Neural progenitor cell (in vitro differentiated cells): ENCODE data around the gene EMC7. TPM values are rescaled to one million over a fixed set of nuclear protein-coding genes. Genes with fewer than 3 reads are reported as not detected.

Source experiments
- DNase-seq: peaks from one replicate; pipeline ENCODE4 v3.0.0-alpha.2; 2016; ENCODE audit warnings: low spot score
- H2AFZ ChIP-seq: fragments of 200-600 bp; sonication (generic); replicated peaks from 2 replicates; pipeline ENCODE4 v1.6.1; 2016; ENCODE audit warnings: antibody characterized with exemption
- H3F3A ChIP-seq: fragments of 200-600 bp; sonication (generic); 2 replicates; pipeline ENCODE4 v1.6.1; 2016; ENCODE audit warnings: antibody characterized with exemption, low read depth
- H3K27ac ChIP-seq: fragments of 200-600 bp; sonication (generic); 2 replicates; pipeline ENCODE4 v1.5.1; 2016; ENCODE audit warnings: mild to moderate bottlenecking
- H3K27me3 ChIP-seq: fragments of 200-600 bp; sonication (generic); 2 replicates; pipeline ENCODE4 v1.6.1; 2016; ENCODE audit warnings: mild to moderate bottlenecking, moderate library complexity
- H3K36me3 ChIP-seq: fragments of 200-600 bp; sonication (generic); 2 replicates; pipeline ENCODE4 v1.5.1; 2016
- H3K4me1 ChIP-seq: fragments of 200-600 bp; sonication (generic); 2 replicates; pipeline ENCODE4 v1.6.1; 2016; ENCODE audit warnings: mixed run types
- H3K4me2 ChIP-seq: fragments of 200-600 bp; sonication (generic); 2 replicates; pipeline ENCODE4 v1.6.1; 2016
- H3K4me3 ChIP-seq: fragments of 200-600 bp; sonication (generic); 2 replicates; pipeline ENCODE4 v1.5.1; 2016
- H3K79me2 ChIP-seq: fragments of 200-600 bp; sonication (generic); 2 replicates; pipeline ENCODE4 v1.6.1; 2016; ENCODE audit warnings: low read depth
- H3K9ac ChIP-seq: fragments of 200-600 bp; sonication (generic); 2 replicates; pipeline ENCODE4 v1.6.1; 2016
- H3K9me3 ChIP-seq: fragments of 200-600 bp; sonication (generic); 2 replicates; pipeline ENCODE4 v1.5.1; 2016; ENCODE audit warnings: low read depth
- H4K20me1 ChIP-seq: fragments of 200-600 bp; sonication (generic); 2 replicates; pipeline ENCODE4 v1.6.1; 2016; ENCODE audit warnings: low read depth
- H3K27ac Mint-ChIP-seq: 3 replicates; pipeline ENCODE4 v1.8.0; 2021; ENCODE audit warnings: mixed read lengths
- H3K27me3 Mint-ChIP-seq: 2 replicates; pipeline ENCODE4 v1.8.0; 2022; ENCODE audit warnings: low read depth, mild to moderate bottlenecking, inconsistent platforms, moderate library complexity, mixed read lengths; ENCODE audit not compliant: insufficient read depth
- H3K36me3 Mint-ChIP-seq: 3 replicates; pipeline ENCODE4 v1.8.0; 2021; ENCODE audit warnings: mixed read lengths
- H3K4me1 Mint-ChIP-seq: 3 replicates; pipeline ENCODE4 v1.8.0; 2021; ENCODE audit warnings: mixed read lengths
- H3K4me3 Mint-ChIP-seq: 3 replicates; pipeline ENCODE4 v1.8.0; 2021; ENCODE audit warnings: mild to moderate bottlenecking, moderate library complexity, mixed read lengths
- H3K9me3 Mint-ChIP-seq: 3 replicates; pipeline ENCODE4 v1.8.0; 2020; ENCODE audit warnings: mixed read lengths
- CTCF ChIP-seq: fragments of 200-600 bp; sonication (generic); IDR thresholded peaks from 2 replicates; pipeline ENCODE4 v1.5.1; 2017; ENCODE audit warnings: antibody characterized with exemption, mild to moderate bottlenecking
- EZH2 ChIP-seq: fragments of 200-600 bp; sonication (generic); IDR thresholded peaks from 2 replicates; pipeline ENCODE4 v1.6.1; 2017; ENCODE audit warnings: antibody characterized with exemption, mild to moderate bottlenecking, moderate library complexity
- EZH2phosphoT487 ChIP-seq: fragments of 200-600 bp; sonication (generic); IDR thresholded peaks from 2 replicates; pipeline ENCODE4 v1.6.1; 2017; ENCODE audit warnings: antibody characterized with exemption
- total RNA-seq: library from RNA; depleted of rRNA; stranded (reverse); fragments of >200 nt; gene quantifications from 2 replicates; pipeline ENCODE4 v1.2.3, GENCODE V29; 2015; ENCODE audit warnings: low replicate concordance

The EMC7 gene
- total RNA-seq, 1 donor from 2014 or later, result 25.6 TPM

- Histone ChIP-seq H3K27me3 (no peaks in the 10 kb centered on the region), H3K9me3 (no peaks in the 10 kb centered on the region), H3K4me2 (no peak overlapping the region), H3K4me3 (no peak overlapping the region), H3K36me3 (no peaks in the 10 kb centered on the region), H3K4me1 (no peaks in the 10 kb centered on the region), H3K27ac (no peak overlapping the region), H2AFZ (no peak overlapping the region), H3K79me2 (no peaks in the 10 kb centered on the region), H3K9ac (no peak overlapping the region), H3F3A (no peaks in the 10 kb centered on the region), H4K20me1 (no peaks in the 10 kb centered on the region)
- H3K27ac Mint-ChIP-seq, result no peak overlapping the region
- no peak for DNase-seq
- peaks cover 6% of the 10 kb centered on the region for H3K27me3 Mint-ChIP-seq
- no peaks in the 10 kb centered on the region for H3K4me1 Mint-ChIP-seq
- H3K9me3 Mint-ChIP-seq, result no peaks in the 10 kb centered on the region
- H3K36me3 Mint-ChIP-seq, result no peaks in the 10 kb centered on the region
- no peak overlapping the region for H3K4me3 Mint-ChIP-seq
- TF ChIP-seq CTCF, result no peak
- TF ChIP-seq EZH2phosphoT487, result no peak
- TF ChIP-seq EZH2, result no peak
These were observed 17.6 kb upstream of the EMC7 start for GRCh38 chr15:34119291-34119690.

- Histone ChIP-seq H3K9ac (no peak overlapping the region), H3K27ac (no peak overlapping the region), H3K4me2 (no peak overlapping the region), H3K36me3 (no peaks in the 10 kb centered on the region), H4K20me1 (no peaks in the 10 kb centered on the region), H3K4me3 (no peak overlapping the region), H3F3A (no peaks in the 10 kb centered on the region), H2AFZ (no peak overlapping the region), H3K9me3 (no peaks in the 10 kb centered on the region), H3K4me1 (no peaks in the 10 kb centered on the region), H3K79me2 (no peaks in the 10 kb centered on the region), H3K27me3 (no peaks in the 10 kb centered on the region)
- Mint-ChIP-seq H3K36me3 (no peaks in the 10 kb centered on the region), H3K27ac (no peak overlapping the region), H3K27me3 (peaks cover 6% of the 10 kb centered on the region), H3K4me1 (no peaks in the 10 kb centered on the region), H3K4me3 (no peak overlapping the region), H3K9me3 (no peaks in the 10 kb centered on the region)
- TF ChIP-seq EZH2phosphoT487 (no peak), CTCF (no peak), EZH2 (no peak)
- no peak for DNase-seq
These were observed 15.0 kb upstream of the EMC7 start for GRCh38 chr15:34116620-34117019.

GRCh38 chr15:34114739-34115138, 13.1 kb upstream of the EMC7 start:
- no peaks in the 10 kb centered on the region for H3F3A ChIP-seq
- H3K4me2 ChIP-seq, result no peak overlapping the region
- no peaks in the 10 kb centered on the region for H3K36me3 ChIP-seq
- no peaks in the 10 kb centered on the region for H3K27me3 ChIP-seq
- Mint-ChIP-seq H3K27me3 (peaks cover 3% of the 10 kb centered on the region), H3K36me3 (no peaks in the 10 kb centered on the region), H3K4me1 (no peaks in the 10 kb centered on the region), H3K9me3 (no peaks in the 10 kb centered on the region), H3K4me3 (no peak overlapping the region), H3K27ac (no peak overlapping the region)
- H3K9me3 ChIP-seq, result no peaks in the 10 kb centered on the region
- H3K4me3 ChIP-seq, result no peak overlapping the region
- no peaks in the 10 kb centered on the region for H4K20me1 ChIP-seq
- H3K9ac ChIP-seq, result no peak overlapping the region
- H3K4me1 ChIP-seq, result no peaks in the 10 kb centered on the region
- no peak overlapping the region for H3K27ac ChIP-seq
- TF ChIP-seq CTCF (no peak), EZH2phosphoT487 (no peak), EZH2 (no peak)
- no peak for DNase-seq
- no peaks in the 10 kb centered on the region for H3K79me2 ChIP-seq
- no peak overlapping the region for H2AFZ ChIP-seq
